Skin epidermis (tissue), 12 donors: ENCODE results near the gene PCBP3.
A peak's percentile ranks its signal among the peaks of the same experiment; 100 is the strongest.

Experiments
- H3K27ac ChIP-seq, 21 experiments: fragments of 200-600 bp; sonication (generic) in 11 of 21; one replicate each; pipeline ENCODE4 v1.5.0; 2020; ENCODE audit warnings: mild to moderate bottlenecking in 3 of 21, inconsistent platforms in 2 of 21, moderate library complexity in 2 of 21
- H3K4me3 ChIP-seq, 7 experiments: fragments of 200-600 bp; sonication (generic) in 2 of 7; one replicate each; pipeline ENCODE4 v1.5.0; 2020; ENCODE audit warnings: inconsistent platforms in 2 of 7, mild to moderate bottlenecking in 2 of 7, moderate library complexity in 1 of 7

The PCBP3 gene

GRCh38 chr21:45817345-45817744 is 173.8 kb downstream of the PCBP3 start:
- H3K27ac ChIP-seq = no peak overlapping the region
- no peak overlapping the region for H3K4me3 ChIP-seq

- Histone ChIP-seq H3K4me3 (no peak overlapping the region), H3K27ac (no peak overlapping the region)
Measured at GRCh38 chr21:45818276-45818903, 174.9 kb downstream of the PCBP3 start.

- H3K27ac ChIP-seq = peak overlapping the region in 2 of 21 experiments; percentile 5 to 43
- no peak overlapping the region for H3K4me3 ChIP-seq
Measured at GRCh38 chr21:45818904-45819285, 175.4 kb downstream of the PCBP3 start.

- Histone ChIP-seq H3K27ac (peak overlapping the region in 1 of 21 experiments; percentile 43), H3K4me3 (no peak overlapping the region)
Measured at GRCh38 chr21:45819478-45820170, 176.1 kb downstream of the PCBP3 start.

GRCh38 chr21:45820171-45821091 is 176.9 kb downstream of the PCBP3 start:
- Histone ChIP-seq H3K27ac (no peak overlapping the region), H3K4me3 (no peak overlapping the region)

GRCh38 chr21:45821315-45821962 is 177.9 kb downstream of the PCBP3 start:
- H3K27ac ChIP-seq = no peak overlapping the region
- H3K4me3 ChIP-seq = no peak overlapping the region

GRCh38 chr21:45821998-45822397 is 178.5 kb downstream of the PCBP3 start:
- no peak overlapping the region for H3K4me3 ChIP-seq
- H3K27ac ChIP-seq = no peak overlapping the region

- H3K4me3 ChIP-seq = no peak overlapping the region
- H3K27ac ChIP-seq = no peak overlapping the region
Measured at GRCh38 chr21:45822429-45823099, 179.0 kb downstream of the PCBP3 start.

GRCh38 chr21:45823100-45823681 is 179.7 kb downstream of the PCBP3 start:
- H3K4me3 ChIP-seq = no peak overlapping the region
- no peak overlapping the region for H3K27ac ChIP-seq

GRCh38 chr21:45824546-45825215 is 181.2 kb downstream of the PCBP3 start:
- H3K27ac ChIP-seq = no peak overlapping the region
- no peak overlapping the region for H3K4me3 ChIP-seq

GRCh38 chr21:45825219-45825618 is 181.7 kb downstream of the PCBP3 start:
- Histone ChIP-seq H3K27ac (no peak overlapping the region), H3K4me3 (no peak overlapping the region)

- Histone ChIP-seq H3K4me3 (no peak overlapping the region), H3K27ac (no peak overlapping the region)
Measured at GRCh38 chr21:45826676-45827301, 183.3 kb downstream of the PCBP3 start.

- Histone ChIP-seq H3K4me3 (no peak overlapping the region), H3K27ac (no peak overlapping the region)
Measured at GRCh38 chr21:45827302-45827692, 183.8 kb downstream of the PCBP3 start.

GRCh38 chr21:45827881-45828579 is 184.5 kb downstream of the PCBP3 start:
- no peak overlapping the region for H3K27ac ChIP-seq
- H3K4me3 ChIP-seq = no peak overlapping the region

GRCh38 chr21:45828580-45829570 is 185.3 kb downstream of the PCBP3 start:
- no peak overlapping the region for H3K27ac ChIP-seq
- H3K4me3 ChIP-seq = no peak overlapping the region

GRCh38 chr21:45829668-45830067 is 186.1 kb downstream of the PCBP3 start:
- no peak overlapping the region for H3K27ac ChIP-seq

More at GRCh38 chr21:45829668-45830067, 186.1 kb downstream of the PCBP3 start:
- no peak overlapping the region for H3K4me3 ChIP-seq
